ENCODE data around the gene AGPAT3. TPM values are rescaled to one million over a fixed set of nuclear protein-coding genes. Genes with fewer than 3 reads are reported as not detected.

The AGPAT3 gene
- total RNA-seq, 1 donor from 2014 or later: 57.7 TPM

DNA sequence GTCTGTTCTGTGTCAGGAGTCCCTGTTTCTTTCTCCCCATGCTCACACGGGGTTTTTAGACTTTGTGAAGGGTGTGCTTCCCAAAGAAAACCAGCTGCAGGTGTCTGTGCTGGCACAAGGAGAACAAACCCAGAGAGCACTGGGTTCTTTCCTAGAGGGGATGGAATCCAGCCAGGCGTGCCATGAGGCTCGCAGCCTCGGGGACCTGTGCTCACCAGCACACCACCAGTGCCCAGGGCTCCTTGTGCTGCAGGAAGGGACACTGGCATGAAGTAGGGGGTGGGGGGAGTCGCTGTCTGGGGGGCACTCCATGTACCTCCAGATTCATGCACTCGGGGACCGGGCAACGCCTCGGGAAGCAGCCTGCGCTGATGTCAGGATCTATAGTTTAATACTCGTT is 57.9 kb downstream of the AGPAT3 start:
- Mint-ChIP-seq H3K4me3 (no peak overlapping the region), H3K4me1 (peaks cover 39% of the 10 kb centered on the region), H3K9me3 (no peaks in the 10 kb centered on the region), H3K36me3 (ENCODE audit: low read depth) (peaks cover 10% of the 10 kb centered on the region), H3K27ac (no peak overlapping the region), H3K27me3 (no peaks in the 10 kb centered on the region)
- TF ChIP-seq CTCF (IDR thresholded peaks at IDR 0.05): no peak
- ChIA-PET POLR2A (no interaction called here), CTCF (no interaction called here)
- no peak for ATAC-seq (ENCODE audit: low read depth)
- intact Hi-C loops (cut with micrococcal nuclease): no loop called here
- no peak for DNase-seq

- CTCF ChIA-PET: no interaction called here
- DNase-seq: no peak
- ATAC-seq (ENCODE audit: low read depth): no peak
- Mint-ChIP-seq H3K27me3 (no peaks in the 10 kb centered on the region), H3K27ac (no peak overlapping the region), H3K9me3 (no peaks in the 10 kb centered on the region), H3K36me3 (ENCODE audit: low read depth) (peaks cover 14% of the 10 kb centered on the region), H3K4me3 (no peak overlapping the region), H3K4me1 (peaks cover 36% of the 10 kb centered on the region)
- TF ChIP-seq CTCF (IDR thresholded peaks at IDR 0.05): no peak
- POLR2A ChIA-PET: interaction anchor here (0.7 kb wide), 1 partner anchor 61 kb away, joined by 5 read pairs; no protein-coding TSS in a partner anchor
- intact Hi-C loops (cut with micrococcal nuclease): no loop called here
Measured at GRCh38 chr21:43923391-43923790, 58.4 kb downstream of the AGPAT3 start.

DNA sequence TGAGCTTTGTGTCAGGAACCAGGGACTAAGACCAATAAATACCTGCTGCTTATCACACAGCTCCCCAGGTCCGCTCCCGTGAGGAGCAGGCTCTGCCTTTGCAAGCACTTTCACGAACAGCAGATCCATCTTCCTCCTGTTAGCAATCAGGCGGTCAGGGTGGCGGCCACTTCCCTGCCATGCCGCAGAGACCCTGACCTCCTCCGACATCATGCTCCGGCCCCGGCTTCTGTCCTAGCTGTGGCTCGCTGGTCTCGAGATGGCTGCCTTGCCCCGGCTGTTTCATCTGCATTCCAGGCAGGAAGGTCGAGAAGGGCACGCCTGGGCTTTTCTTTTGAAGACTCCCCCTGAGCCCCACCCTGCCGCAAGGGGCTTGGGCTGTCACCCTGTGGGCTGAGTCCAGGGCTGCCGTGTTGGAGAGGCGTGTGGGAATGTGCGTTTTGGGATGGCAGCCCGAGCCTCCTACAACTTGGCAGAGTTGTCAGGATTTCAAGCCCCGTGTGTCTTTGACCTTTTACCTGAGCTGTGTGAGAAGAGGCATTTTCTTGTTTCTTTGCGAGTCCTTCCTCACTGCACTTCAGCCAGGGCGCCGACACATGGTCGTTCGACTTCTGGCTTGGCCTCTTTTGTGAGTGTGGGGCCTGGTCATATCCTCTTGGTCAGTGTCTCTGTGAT is 59.5 kb downstream of the AGPAT3 start:
- no peak overlapping the region for H3K27ac Mint-ChIP-seq

DNA sequence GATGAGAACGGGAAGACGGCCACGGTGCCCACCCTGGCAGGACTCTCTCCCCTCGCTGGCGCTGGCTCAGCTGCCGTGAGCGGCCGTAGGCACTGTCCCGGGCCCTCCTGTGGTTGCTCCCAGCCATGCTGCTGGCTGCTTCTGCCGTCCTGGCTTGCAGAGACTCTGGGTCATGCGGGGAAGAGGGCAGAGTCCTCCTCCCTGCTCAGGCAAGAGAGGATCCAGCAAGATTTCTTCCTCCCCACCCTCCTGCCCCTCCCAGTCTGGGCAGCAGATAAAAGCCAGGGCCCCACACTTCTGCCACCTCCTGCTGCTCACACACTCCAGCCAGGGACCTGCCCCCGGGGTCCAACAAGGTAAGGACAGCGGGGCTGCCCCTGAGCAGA is 60.1 kb downstream of the AGPAT3 start:
- Mint-ChIP-seq H3K4me3 (no peak overlapping the region), H3K27ac (no peak overlapping the region), H3K4me1 (peaks cover 29% of the 10 kb centered on the region), H3K36me3 (ENCODE audit: low read depth) (peaks cover 24% of the 10 kb centered on the region), H3K27me3 (no peaks in the 10 kb centered on the region), H3K9me3 (no peaks in the 10 kb centered on the region)
- no peak for TF ChIP-seq CTCF (IDR thresholded peaks at IDR 0.05)
- ChIA-PET POLR2A (no interaction called here), CTCF (no interaction called here)
- intact Hi-C loops (cut with micrococcal nuclease): no loop called here
- DNase-seq (no peak), ATAC-seq (ENCODE audit: low read depth) (no peak)

More for the DNA sequence above, 59.5 kb downstream of the AGPAT3 start:
- Mint-ChIP-seq H3K27me3 (no peaks in the 10 kb centered on the region), H3K36me3 (ENCODE audit: low read depth) (peaks cover 24% of the 10 kb centered on the region), H3K9me3 (no peaks in the 10 kb centered on the region), H3K4me1 (peaks cover 28% of the 10 kb centered on the region), H3K4me3 (no peak overlapping the region)
- no peak for DNase-seq
- POLR2A ChIA-PET: interaction anchor here (0.6 kb wide), 1 partner anchor 17 kb away, joined by 7 read pairs; no protein-coding TSS in a partner anchor
- CTCF ChIA-PET: no interaction called here
- intact Hi-C loops (cut with micrococcal nuclease): no loop called here
- TF ChIP-seq CTCF (IDR thresholded peaks at IDR 0.05): no peak
- no peak for ATAC-seq (ENCODE audit: low read depth)

DNA sequence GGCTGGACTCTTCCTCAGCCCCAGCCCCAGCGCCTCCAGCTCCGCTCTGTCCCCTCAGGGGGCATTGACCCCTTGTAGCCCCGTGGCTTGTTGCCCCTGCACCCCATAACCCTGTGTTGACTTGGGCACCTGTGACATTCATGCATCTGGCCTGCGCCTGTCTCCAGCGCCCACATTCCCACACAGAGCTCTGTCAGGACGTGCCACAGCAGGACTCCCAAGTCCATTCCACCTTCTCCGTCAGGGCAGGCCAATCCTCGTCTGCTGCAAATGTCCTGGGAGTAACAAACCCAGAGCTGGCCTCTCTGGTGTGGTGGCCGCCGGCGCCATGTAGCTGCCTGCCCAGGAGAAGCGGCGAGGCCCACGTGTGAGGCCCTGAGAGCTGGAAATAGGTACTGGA is 60.6 kb downstream of the AGPAT3 start:
- peaks cover 26% of the 10 kb centered on the region for H3K4me1 Mint-ChIP-seq
- peak overlapping the region; percentile 46 for H3K27ac Mint-ChIP-seq
- CTCF ChIA-PET: no interaction called here
- no peak for TF ChIP-seq CTCF (IDR thresholded peaks at IDR 0.05)
- H3K27me3 Mint-ChIP-seq: no peaks in the 10 kb centered on the region
- peaks cover 24% of the 10 kb centered on the region for H3K36me3 Mint-ChIP-seq (ENCODE audit: low read depth)
- ATAC-seq (ENCODE audit: low read depth): no peak
- POLR2A ChIA-PET: no interaction called here
- no peaks in the 10 kb centered on the region for H3K9me3 Mint-ChIP-seq
- no peak overlapping the region for H3K4me3 Mint-ChIP-seq
- intact Hi-C loops (cut with micrococcal nuclease): no loop called here
- DNase-seq: no peak

Data from activated B cell treated with CpG ODN at 0.5 μM for 24 hours (primary cell).